Lower leg skin (tissue), 4 donors: Measurements from ENCODE around the gene WDR33. TPM values are rescaled to one million over a fixed set of nuclear protein-coding genes. Genes with fewer than 3 reads are reported as not detected.

Experiments
- DNase-seq, 2 donors: peaks; one replicate each; pipeline ENCODE4 v3.0.0-alpha.2; 2019; ENCODE audit warnings: low spot score in 2 of 2
- H3K4me3 ChIP-seq: fragments of 200-600 bp; sonication (generic); 2 replicates; pipeline ENCODE4 v1.5.1; 2017; ENCODE audit warnings: mild to moderate bottlenecking, low read depth; ENCODE audit not compliant: poor library complexity, severe bottlenecking
- POLR2A ChIP-seq, 2 donors: fragments of 450-650 bp; IDR thresholded peaks; one replicate each; pipeline ENCODE4 v1.6.1; 2016 to 2017; ENCODE audit warnings: antibody characterized with exemption in 2 of 2, mild to moderate bottlenecking in 1 of 2, moderate library complexity in 1 of 2
- WGBS, 2 donors: methylation state at CpG; one replicate each; pipeline ENCODE4 v1.1.5; 2018; 5-methylcytosine and 5-hydroxymethylcytosine counted together
- intact Hi-C: fragments of 100-400 bp; cut with DNase I; formaldehyde crosslinking; loops from one replicate; pipeline ENCODE4 v1.15.0; 2023; ENCODE audit warnings: low total_unique reads
- total RNA-seq, 4 donors: library from RNA; depleted of rRNA; stranded (reverse); fragments of >200 nt; gene quantifications; one replicate each; pipeline ENCODE4 v1.1.0, GENCODE V29; 2016
- TF ChIP-seq, protein P1 (sequence below), 3 donors: fragments of 450-650 bp; IDR thresholded peaks; one replicate each; pipeline ENCODE4 v1.5.1; 2016; ENCODE audit warnings: antibody characterized with exemption in 3 of 3, mild to moderate bottlenecking in 3 of 3, moderate library complexity in 2 of 3

The WDR33 gene
- total RNA-seq, 4 donors from 2014 or later, result 31.6 to 44.8 (median 32.5) TPM

- no peak overlapping the region for H3K4me3 ChIP-seq
- WGBS, 2 donors, result 86 to 87% methylated on average over 16 of the region's 16 CpGs
- no peak for DNase-seq
- intact Hi-C loops, result no loop called here
- TF ChIP-seq, protein P1, sequence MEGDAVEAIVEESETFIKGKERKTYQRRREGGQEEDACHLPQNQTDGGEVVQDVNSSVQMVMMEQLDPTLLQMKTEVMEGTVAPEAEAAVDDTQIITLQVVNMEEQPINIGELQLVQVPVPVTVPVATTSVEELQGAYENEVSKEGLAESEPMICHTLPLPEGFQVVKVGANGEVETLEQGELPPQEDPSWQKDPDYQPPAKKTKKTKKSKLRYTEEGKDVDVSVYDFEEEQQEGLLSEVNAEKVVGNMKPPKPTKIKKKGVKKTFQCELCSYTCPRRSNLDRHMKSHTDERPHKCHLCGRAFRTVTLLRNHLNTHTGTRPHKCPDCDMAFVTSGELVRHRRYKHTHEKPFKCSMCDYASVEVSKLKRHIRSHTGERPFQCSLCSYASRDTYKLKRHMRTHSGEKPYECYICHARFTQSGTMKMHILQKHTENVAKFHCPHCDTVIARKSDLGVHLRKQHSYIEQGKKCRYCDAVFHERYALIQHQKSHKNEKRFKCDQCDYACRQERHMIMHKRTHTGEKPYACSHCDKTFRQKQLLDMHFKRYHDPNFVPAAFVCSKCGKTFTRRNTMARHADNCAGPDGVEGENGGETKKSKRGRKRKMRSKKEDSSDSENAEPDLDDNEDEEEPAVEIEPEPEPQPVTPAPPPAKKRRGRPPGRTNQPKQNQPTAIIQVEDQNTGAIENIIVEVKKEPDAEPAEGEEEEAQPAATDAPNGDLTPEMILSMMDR (IDR thresholded peaks at IDR 0.05), result no peak
- no peak for TF ChIP-seq POLR2A (IDR thresholded peaks at IDR 0.05)
Observed at GRCh38 chr2:127655209-127656073, 155.5 kb downstream of the WDR33 start.

DNA sequence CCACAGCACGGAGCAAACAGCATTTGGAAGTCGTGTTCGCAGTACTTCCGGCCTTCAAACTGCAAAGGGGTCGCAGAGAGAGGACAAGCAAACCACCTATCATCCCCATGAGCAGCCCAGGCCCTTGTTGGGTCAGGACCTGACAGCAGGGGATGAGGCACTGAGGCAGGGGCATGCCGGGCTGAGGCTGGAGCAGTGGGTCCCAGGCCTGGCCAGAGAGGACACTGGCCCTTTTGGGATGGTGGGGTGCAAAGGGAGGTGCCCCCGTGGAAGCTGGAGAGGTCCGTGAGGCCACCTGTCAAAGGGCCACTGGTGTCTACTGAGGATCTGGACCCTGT, 156.2 kb downstream of the WDR33 start:
- intact Hi-C loops, result no loop called here
- DNase-seq, result no peak
- WGBS, 2 donors, result 91 to 94% methylated on average over 8 of the region's 8 CpGs
- H3K4me3 ChIP-seq, result no peak overlapping the region
- TF ChIP-seq, protein P1 (IDR thresholded peaks at IDR 0.05), result no peak
- no peak for TF ChIP-seq POLR2A (IDR thresholded peaks at IDR 0.05)

- WGBS, 2 donors, result 89 to 90% methylated on average over 21 to 24 of the region's 24 CpGs
- DNase-seq, result no peak
- intact Hi-C loops, result no loop called here
- H3K4me3 ChIP-seq, result no peak overlapping the region
- TF ChIP-seq, protein P1 (IDR thresholded peaks at IDR 0.05), result no peak
- TF ChIP-seq POLR2A (IDR thresholded peaks at IDR 0.05), result no peak
Observed at GRCh38 chr2:127654084-127654837, 156.7 kb downstream of the WDR33 start.

GRCh38 chr2:127653421-127654083, 157.4 kb downstream of the WDR33 start:
- WGBS, 2 donors, result 78 to 83% methylated on average over 16 of the region's 16 CpGs
- TF ChIP-seq POLR2A (IDR thresholded peaks at IDR 0.05), result no peak
- TF ChIP-seq, protein P1 (IDR thresholded peaks at IDR 0.05), result no peak
- DNase-seq, result no peak
- H3K4me3 ChIP-seq, result no peak overlapping the region
- intact Hi-C loops, result no loop called here

DNA sequence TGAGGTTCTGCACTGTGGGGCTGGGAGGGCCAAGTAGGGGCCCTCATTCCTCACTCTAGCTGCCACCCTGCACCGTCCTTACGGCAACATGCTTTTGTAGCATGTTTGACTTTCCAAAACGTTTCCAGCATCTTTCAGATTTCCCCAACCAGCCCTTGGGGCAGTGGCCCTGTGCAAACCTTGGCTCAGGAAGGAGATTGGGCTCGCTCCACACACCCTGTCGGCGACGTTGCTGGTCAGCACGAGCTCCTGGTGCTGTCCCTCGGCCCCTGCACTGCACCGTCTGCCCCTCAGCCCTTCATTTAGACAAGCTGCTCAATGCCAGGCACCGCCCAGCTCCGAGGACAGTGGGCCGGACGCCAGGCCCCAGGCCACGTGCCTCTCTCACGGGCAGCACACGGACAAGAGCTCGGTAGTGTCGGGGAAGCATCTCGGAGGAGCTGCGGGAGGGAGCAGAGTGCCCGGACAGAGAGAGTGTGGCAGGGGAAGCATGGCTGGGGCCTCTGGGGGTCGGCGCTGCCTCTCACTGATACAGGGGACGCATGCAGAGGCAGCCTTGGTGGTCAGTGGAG, 158.1 kb downstream of the WDR33 start:
- TF ChIP-seq, protein P1 (IDR thresholded peaks at IDR 0.05), result no peak
- TF ChIP-seq POLR2A (IDR thresholded peaks at IDR 0.05), result no peak
- H3K4me3 ChIP-seq, result no peak overlapping the region
- 80 to 81% methylated on average over 25 of the region's 25 CpGs for WGBS, 2 donors
- no peak for DNase-seq
- intact Hi-C loops, result no loop called here
